ENCODE results near the gene ANGEL1. TPM values are rescaled to one million over a fixed set of nuclear protein-coding genes. Genes with fewer than 3 reads are reported as not detected.

The ANGEL1 gene
- total RNA-seq, 4 donors from 2014 or later, result 10.9 to 23.8 (median 17.4) TPM

DNA sequence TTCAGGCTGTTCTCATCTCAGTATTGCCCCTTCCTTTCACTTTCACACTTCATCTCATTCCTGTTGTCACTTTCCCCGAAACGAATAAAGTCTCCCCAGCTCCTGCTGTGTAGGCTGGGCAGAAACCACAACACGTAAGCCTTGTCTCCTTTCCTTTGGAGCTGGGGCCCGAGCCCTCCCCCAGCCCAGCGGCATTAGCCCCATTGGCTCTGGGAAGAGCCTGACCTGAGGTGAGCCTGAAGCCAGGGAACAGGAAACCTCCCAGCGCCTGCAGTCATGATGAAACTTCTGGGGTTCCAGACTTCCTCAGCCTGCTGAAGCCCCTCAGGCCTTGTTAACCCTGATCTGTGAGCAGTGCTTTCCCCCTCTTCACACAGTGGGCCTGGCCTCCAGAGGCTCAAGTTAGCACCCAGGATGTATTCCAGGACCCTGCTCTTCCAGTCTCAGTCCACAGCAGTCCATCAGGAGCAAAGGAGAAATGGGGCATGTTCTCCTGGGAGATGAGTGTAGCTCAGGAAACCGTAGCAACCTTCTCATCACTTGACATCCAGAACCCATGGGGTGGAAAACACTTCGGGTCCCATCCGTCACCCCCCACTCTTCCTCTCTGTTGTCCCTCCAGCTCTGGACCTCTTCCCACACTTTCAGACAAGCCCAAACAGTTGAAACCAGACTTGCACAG, 29.7 kb downstream of the ANGEL1 start:
- no peak for TF ChIP-seq CTCF (IDR thresholded peaks at IDR 0.05; ENCODE audit: low read depth)

GRCh38 chr14:76782115-76782884, 30.4 kb downstream of the ANGEL1 start:
- TF ChIP-seq CTCF (IDR thresholded peaks at IDR 0.05; ENCODE audit: low read depth), result no peak

- no peak for TF ChIP-seq CTCF (IDR thresholded peaks at IDR 0.05; ENCODE audit: low read depth)
Measured at GRCh38 chr14:76781648-76782051, 31.0 kb downstream of the ANGEL1 start.

GRCh38 chr14:76780875-76781647, 31.6 kb downstream of the ANGEL1 start:
- TF ChIP-seq CTCF (IDR thresholded peaks at IDR 0.05; ENCODE audit: low read depth), result no peak

DNA sequence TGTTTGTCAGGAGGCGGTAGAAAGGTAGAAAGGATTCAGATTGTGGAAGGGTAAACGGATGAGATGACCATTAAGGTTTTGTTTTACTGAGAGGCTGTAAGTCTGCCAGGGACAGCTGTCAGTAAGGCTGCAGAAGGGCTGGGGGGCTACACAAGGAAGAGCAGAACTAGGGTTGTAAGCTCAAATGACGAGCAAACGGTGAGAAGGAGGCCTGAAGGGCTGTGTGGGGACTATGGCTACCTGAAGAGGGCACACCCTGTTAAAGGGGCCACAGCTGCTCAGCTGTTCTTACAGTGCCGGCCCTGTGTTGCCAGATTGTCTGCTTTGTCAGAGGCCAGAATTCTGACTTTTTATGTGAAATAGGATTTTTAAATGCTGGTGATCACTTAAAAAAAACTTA, 32.3 kb downstream of the ANGEL1 start:
- no peak for TF ChIP-seq CTCF (IDR thresholded peaks at IDR 0.05; ENCODE audit: low read depth)

GRCh38 chr14:76780058-76780345, 32.7 kb downstream of the ANGEL1 start:
- TF ChIP-seq CTCF (IDR thresholded peaks at IDR 0.05; ENCODE audit: low read depth), result no peak

Measured in subcutaneous adipose tissue (tissue), 4 donors.